Measurements from ENCODE around the gene SRSF11. TPM values are rescaled to one million over a fixed set of nuclear protein-coding genes. Genes with fewer than 3 reads are reported as not detected.

SRSF11 gene
- polyA plus RNA-seq, 3 donors, result 60.0 to 189 (median 66.5) TPM

GRCh38 chr1:70196333-70196732 is 24.8 kb upstream of the SRSF11 start:
- DNase-seq, result no peak
- Mint-ChIP-seq H3K27me3 (ENCODE audit: low read depth in 3 of 3) (no peaks in the 10 kb centered on the region), H3K4me1 (peaks cover 1% of the 10 kb centered on the region), H3K36me3 (peaks cover 3 to 9% of the 10 kb centered on the region in 2 donors), H3K27ac (peak overlapping the region in 1 of 7 donors; percentile 18), H3K4me3 (no peak overlapping the region), H3K9me3 (peaks cover 0 to 4% (median 0%) of the 10 kb centered on the region in 7 donors)
- TF ChIP-seq CTCF (IDR thresholded peaks at IDR 0.05), result no peak
- no peak overlapping the region for H3K27ac ChIP-seq (ENCODE audit: low read depth in 1 of 2, low read length in 2 of 2)
- H3K4me1 ChIP-seq (ENCODE audit: control insufficient read depth in 1 of 2, insufficient read depth in 2 of 2, low read length in 2 of 2), result no peaks in the 10 kb centered on the region
- intact Hi-C loops (cut with micrococcal nuclease), result no loop called here
- H3K79me2 ChIP-seq (ENCODE audit: insufficient read depth, low read length), result peaks cover 75% of the 10 kb centered on the region
- H2AFZ ChIP-seq (ENCODE audit: insufficient read depth, low read depth, low read length, poor library complexity, severe bottlenecking), result no peak overlapping the region
- H3K9me3 ChIP-seq (replicated peaks in 1 of 2; ENCODE audit: control insufficient read depth in 1 of 2, insufficient read depth in 1 of 2, low read length in 2 of 2), result no peaks in the 10 kb centered on the region
- no peak overlapping the region for H3K9ac ChIP-seq (ENCODE audit: insufficient read depth, low read length, poor library complexity, severe bottlenecking)
- H3K4me3 ChIP-seq (replicated peaks in 1 of 3; ENCODE audit: low read depth in 2 of 3, low read length in 3 of 3), result no peak overlapping the region
- H3K36me3 ChIP-seq (replicated peaks in 1 of 2; ENCODE audit: control insufficient read depth in 1 of 2, insufficient read depth in 2 of 2, low read length in 2 of 2), result no peaks in the 10 kb centered on the region
- H3K27me3 ChIP-seq (ENCODE audit: control insufficient read depth in 2 of 2, insufficient read depth in 2 of 2, low read length in 2 of 2), result no peaks in the 10 kb centered on the region
- peaks cover 11% of the 10 kb centered on the region for H4K20me1 ChIP-seq (ENCODE audit: insufficient read depth, low read length)
- no peak overlapping the region for H3K4me2 ChIP-seq (replicated peaks; ENCODE audit: extremely low read depth, low read length, poor library complexity, severe bottlenecking)
- 100% methylated on average over 1 of the region's 3 CpGs for WGBS (ENCODE audit: insufficient coverage)

DNA sequence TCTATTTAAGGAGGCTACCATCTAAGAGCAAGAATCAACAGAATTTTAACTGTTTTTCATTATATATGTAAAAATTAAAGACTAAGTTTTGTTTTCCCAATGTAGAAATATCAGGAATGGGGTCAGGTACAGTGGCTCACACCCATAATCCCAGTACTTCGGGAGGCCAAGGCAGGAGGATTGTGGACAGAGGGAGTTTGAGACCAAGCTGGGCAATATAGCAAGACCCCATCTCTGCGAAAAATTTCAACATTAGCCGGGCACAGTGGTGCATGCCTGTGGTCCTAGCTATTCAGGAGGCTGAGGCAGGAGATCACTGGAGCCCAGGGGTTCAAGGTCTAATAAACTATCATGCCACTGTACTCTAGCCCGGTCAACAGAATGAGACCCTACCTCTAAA is 21.1 kb upstream of the SRSF11 start:
- H3K4me3 Mint-ChIP-seq, result no peak overlapping the region
- peak overlapping the region in 1 of 7 donors; percentile 41 for H3K27ac Mint-ChIP-seq
- H3K36me3 Mint-ChIP-seq, result peaks cover 3 to 6% of the 10 kb centered on the region in 2 donors
- no peak overlapping the region for H3K4me2 ChIP-seq (replicated peaks; ENCODE audit: extremely low read depth, low read length, poor library complexity, severe bottlenecking)
- 100% methylated on average over 2 of the region's 4 CpGs for WGBS (ENCODE audit: insufficient coverage)
- DNase-seq, result no peak
- intact Hi-C loops (cut with micrococcal nuclease), result loop anchor here in 1 of 2 donors (10.0 kb wide), 2 partner anchors 155 to 885 kb away; partner anchors contain the start of genes ANKRD13C and ZRANB2
- H3K9ac ChIP-seq (ENCODE audit: insufficient read depth, low read length, poor library complexity, severe bottlenecking), result no peak overlapping the region
- peaks cover 6 to 14% of the 10 kb centered on the region in 2 donors for H3K4me1 ChIP-seq (ENCODE audit: control insufficient read depth in 1 of 2, insufficient read depth in 2 of 2, low read length in 2 of 2)
- H3K27me3 Mint-ChIP-seq (ENCODE audit: low read depth in 3 of 3), result peaks cover 0 to 2% (median 0%) of the 10 kb centered on the region in 3 donors
- H3K36me3 ChIP-seq (replicated peaks in 1 of 2; ENCODE audit: control insufficient read depth in 1 of 2, insufficient read depth in 2 of 2, low read length in 2 of 2), result no peaks in the 10 kb centered on the region
- no peaks in the 10 kb centered on the region for H3K9me3 ChIP-seq (replicated peaks in 1 of 2; ENCODE audit: control insufficient read depth in 1 of 2, insufficient read depth in 1 of 2, low read length in 2 of 2)
- no peak overlapping the region for H3K27ac ChIP-seq (ENCODE audit: low read depth in 1 of 2, low read length in 2 of 2)
- no peak overlapping the region for H3K4me3 ChIP-seq (replicated peaks in 1 of 3; ENCODE audit: low read depth in 2 of 3, low read length in 3 of 3)
- H3K4me1 Mint-ChIP-seq, result peaks cover 27% of the 10 kb centered on the region
- H3K79me2 ChIP-seq (ENCODE audit: insufficient read depth, low read length), result peaks cover 87% of the 10 kb centered on the region
- H2AFZ ChIP-seq (ENCODE audit: insufficient read depth, low read depth, low read length, poor library complexity, severe bottlenecking), result no peak overlapping the region
- peaks cover 5% of the 10 kb centered on the region for H4K20me1 ChIP-seq (ENCODE audit: insufficient read depth, low read length)
- H3K9me3 Mint-ChIP-seq, result peaks cover 0 to 3% (median 0%) of the 10 kb centered on the region in 7 donors
- H3K27me3 ChIP-seq (ENCODE audit: control insufficient read depth in 2 of 2, insufficient read depth in 2 of 2, low read length in 2 of 2), result no peaks in the 10 kb centered on the region
- TF ChIP-seq CTCF (IDR thresholded peaks at IDR 0.05), result no peak

All from CD14-positive monocyte (primary cell).